ENCODE results near the gene STK25. TPM values are rescaled to one million over a fixed set of nuclear protein-coding genes. Genes with fewer than 3 reads are reported as not detected.

Gene STK25
- total and polyA plus RNA-seq, 2 of the 8 experiments (the other 6 are each of a cell fraction or from before 2014, with no cell fraction given): 159 to 546 TPM

GRCh38 chr2:241556746-241557145, 48.4 kb upstream of the STK25 start:
- no peak for DNase-seq (ENCODE audit: low read depth in 1 of 2, low spot score in 2 of 2)
- no peak for TF ChIP-seq RAD21 (IDR thresholded peaks at IDR 0.05 in 1 of 2, conservative IDR thresholded peaks at IDR 0.05 in 1 of 2; ENCODE audit: low read depth in 2 of 2, low read length in 2 of 2)
- TF ChIP-seq TAF1 (IDR thresholded peaks at IDR 0.05; ENCODE audit: low read depth, low read length): no peak
- TF ChIP-seq POLR2AphosphoS5 (IDR thresholded peaks at IDR 0.05; ENCODE audit: low read depth, low read length): no peak
- TF ChIP-seq GTF2F1 (IDR thresholded peaks at IDR 0.05; ENCODE audit: borderline replicate concordance, low read depth, low read length): no peak
- H4K20me1 ChIP-seq (replicated peaks in 1 of 2; ENCODE audit: control insufficient read depth in 1 of 2, insufficient read depth in 2 of 2, low read length in 2 of 2): peaks cover 2 to 4% of the 10 kb centered on the region in 2 experiments
- peaks cover 0 to 2% (median 0%) of the 10 kb centered on the region in 4 experiments; a peak in 2 of 7 replicates for H3K27me3 ChIP-seq (replicated peaks in 1 of 4; ENCODE audit: control insufficient read depth in 3 of 4, extremely low read depth in 1 of 4, insufficient read depth in 3 of 4, low read length in 3 of 4)
- no peak overlapping the region for H2AK5ac ChIP-seq (ENCODE audit: low read depth, low read length)
- H2AFZ ChIP-seq (ENCODE audit: low read length): no peak overlapping the region
- no peak overlapping the region for H2BK5ac ChIP-seq (ENCODE audit: low read depth, low read length)
- H3K79me1 ChIP-seq (ENCODE audit: low read depth, low read length): no peaks in the 10 kb centered on the region; the same call in 1 of the 2 replicates
- H3K23ac ChIP-seq (ENCODE audit: insufficient read length): no peak overlapping the region
- no peak overlapping the region for H2BK15ac ChIP-seq (ENCODE audit: low read length)
- peaks cover 8% of the 10 kb centered on the region; the same call in 1 of the 2 replicates for H3K23me2 ChIP-seq (ENCODE audit: low read depth, low read length)
- H3K56ac ChIP-seq (replicated peaks; ENCODE audit: insufficient read length, low read depth, low read length): no peak overlapping the region
- H4K5ac ChIP-seq (ENCODE audit: insufficient read length, low read depth, low read length): no peak overlapping the region
- H3K9me3 ChIP-seq (ENCODE audit: insufficient read depth in 2 of 2, low read depth in 1 of 2, low read length in 1 of 2): 0 out of 4 replicates have a peak, but pooled peaks cover 0 to 4% of the 10 kb centered on the region in 2 experiments
- H3K9ac ChIP-seq (replicated peaks in 1 of 4; ENCODE audit: extremely low read depth in 1 of 4, low read depth in 3 of 4, low read length in 3 of 4): no peak overlapping the region
- H2BK120ac ChIP-seq (replicated peaks; ENCODE audit: low read depth, low read length): no peak overlapping the region
- no peak overlapping the region for H3K27ac ChIP-seq (ENCODE audit: low read depth, low read length)
- no peak overlapping the region for H3K4me2 ChIP-seq (ENCODE audit: insufficient read depth in 1 of 2, low read depth in 2 of 2, low read length in 2 of 2)
- H2BK12ac ChIP-seq (ENCODE audit: low read depth, low read length): no peak overlapping the region
- H3K4me3 ChIP-seq (ENCODE audit: extremely low read depth in 1 of 4, insufficient read depth in 2 of 4, low read depth in 3 of 4, low read length in 4 of 4): no peak overlapping the region
- H3K14ac ChIP-seq (ENCODE audit: insufficient read length): no peak overlapping the region
- no peak overlapping the region for H4K91ac ChIP-seq (replicated peaks; ENCODE audit: insufficient read length, low read length)
- H3K4ac ChIP-seq (replicated peaks; ENCODE audit: insufficient read length, low read depth, low read length): no peak overlapping the region
- H3K79me2 ChIP-seq (ENCODE audit: control insufficient read depth in 1 of 2, insufficient read depth in 2 of 2, low read length in 2 of 2): no peaks in the 10 kb centered on the region
- ChIA-PET CTCF (ENCODE audit: partially characterized antibody) (interaction anchor here (0.9 to 2.2 kb wide), 4 partner anchors 7 to 28 kb away, joined by 3 to 9 read pairs (median 4); no protein-coding TSS in a partner anchor), POLR2A (ENCODE audit: partially characterized antibody) (no interaction called here)
- H3K36me3 ChIP-seq (ENCODE audit: control insufficient read depth in 2 of 4, insufficient read depth in 4 of 4, low read length in 3 of 4): no peaks in the 10 kb centered on the region
- H2BK20ac ChIP-seq (ENCODE audit: low read length): no peak overlapping the region
- H3K4me1 ChIP-seq (replicated peaks in 1 of 4; ENCODE audit: control insufficient read depth in 3 of 4, insufficient read depth in 4 of 4, low read length in 3 of 4): peaks cover 0 to 8% (median 3%) of the 10 kb centered on the region in 4 experiments; a peak in 4 of 7 replicates
- H4K8ac ChIP-seq (ENCODE audit: extremely low read depth, insufficient read depth, low read length): no peak overlapping the region
- no peak for FAIRE-seq
- no peak overlapping the region for H3K18ac ChIP-seq (ENCODE audit: extremely low read depth, low read length)
